HEK293T (cell line): Measurements from ENCODE around the gene USF3.

Experiments used
- CTBP1 ChIP-seq: fragments of 450-650 bp; IDR thresholded peaks from 2 replicates; pipeline ENCODE4 v1.6.1; 2016; ENCODE audit warnings: borderline replicate concordance
- ELF4 ChIP-seq: fragments of 450-650 bp; IDR thresholded peaks from 2 replicates; pipeline ENCODE4 v1.6.1; 2017; ENCODE audit warnings: antibody characterized with exemption

DNA sequence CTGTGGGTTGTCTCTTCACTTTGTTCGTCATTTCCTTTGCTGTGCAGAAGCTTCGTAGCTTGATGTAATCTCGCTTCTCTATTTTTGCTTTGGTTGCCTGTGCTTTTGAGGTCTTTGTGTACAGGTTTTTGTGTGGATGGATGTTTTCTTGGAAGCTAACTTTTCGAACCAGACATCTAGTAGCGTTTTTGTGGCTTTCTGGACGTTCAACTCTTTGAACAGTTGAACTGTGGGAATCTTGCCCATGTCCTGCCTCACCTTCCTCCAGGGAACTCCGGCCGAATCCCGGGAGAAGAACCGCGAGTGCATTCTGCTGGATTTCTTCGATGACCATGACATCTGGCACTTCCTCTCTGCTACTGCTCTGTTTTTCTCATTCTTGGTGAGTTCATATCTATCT lies 70.6 kb downstream of the USF3 start:
- TF ChIP-seq CTBP1: no peak
- no peak for TF ChIP-seq ELF4
